IPS DF 6.9 (cell line): ENCODE results near the gene IFNG-AS1.

Experiments used
- DNase-seq: peaks from one replicate; pipeline ENCODE4 v3.0.0-alpha.2; 2013; ENCODE audit warnings: low read depth, low spot score
- H3K27ac ChIP-seq: one replicate; pipeline ENCODE4 v1.5.1; 2013; ENCODE audit warnings: low read length, control low read depth
- H3K27me3 ChIP-seq: 2 replicates; pipeline ENCODE4 v1.6.1; 2013; ENCODE audit warnings: mild to moderate bottlenecking, low read length; ENCODE audit not compliant: control insufficient read depth, insufficient read depth
- H3K36me3 ChIP-seq: 2 replicates; pipeline ENCODE4 v1.6.1; 2013; ENCODE audit warnings: low read length; ENCODE audit not compliant: control insufficient read depth, insufficient read depth
- H3K4me1 ChIP-seq: 2 replicates; pipeline ENCODE4 v1.6.1; 2013; ENCODE audit warnings: low read length; ENCODE audit not compliant: control insufficient read depth, insufficient read depth
- H3K4me3 ChIP-seq: 2 replicates; pipeline ENCODE4 v1.5.1; 2013; ENCODE audit warnings: mild to moderate bottlenecking, low read length
- H3K9me3 ChIP-seq: 2 replicates; pipeline ENCODE4 v1.6.1; 2013; ENCODE audit warnings: low read length, inconsistent platforms; ENCODE audit not compliant: control insufficient read depth, insufficient read depth
- WGBS: extraction: QIAGEN DNeasy Blood & Tissue Kit; methylation state at CpG from one replicate; pipeline ENCODE4 v1.1.7; 2013; ENCODE audit warnings: mixed read lengths, missing lambda C conversion rate; ENCODE audit not compliant: insufficient read length, insufficient coverage; 5-methylcytosine and 5-hydroxymethylcytosine counted together

The IFNG-AS1 gene

DNA sequence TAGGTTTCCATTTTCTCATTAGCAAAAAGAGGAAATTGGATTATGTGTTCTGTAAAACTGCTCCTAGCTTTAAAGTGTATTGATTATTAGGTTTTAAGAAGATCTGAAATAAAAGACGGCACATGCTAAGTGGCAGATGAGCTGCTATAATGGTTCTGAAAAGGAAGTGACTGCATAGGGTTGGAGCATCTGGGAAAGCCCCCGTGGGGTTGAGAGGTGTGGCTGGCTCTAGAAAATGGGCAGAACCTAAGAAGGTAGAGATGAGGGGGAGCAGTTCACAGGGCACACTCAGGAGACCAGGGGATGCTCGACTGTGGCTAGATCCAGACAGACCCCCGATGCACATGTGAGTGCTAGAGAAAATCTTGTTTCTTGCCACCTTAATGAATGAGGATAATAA, 1.9 kb downstream of the IFNG-AS1 start:
- Histone ChIP-seq H3K9me3 (no peaks in the 10 kb centered on the region), H3K27ac (no peak overlapping the region), H3K4me1 (no peaks in the 10 kb centered on the region), H3K27me3 (no peaks in the 10 kb centered on the region), H3K4me3 (no peak overlapping the region), H3K36me3 (no peaks in the 10 kb centered on the region)
- no peak for DNase-seq
- no CpG with 5 or more reads among the region's 4 CpGs for WGBS

DNA sequence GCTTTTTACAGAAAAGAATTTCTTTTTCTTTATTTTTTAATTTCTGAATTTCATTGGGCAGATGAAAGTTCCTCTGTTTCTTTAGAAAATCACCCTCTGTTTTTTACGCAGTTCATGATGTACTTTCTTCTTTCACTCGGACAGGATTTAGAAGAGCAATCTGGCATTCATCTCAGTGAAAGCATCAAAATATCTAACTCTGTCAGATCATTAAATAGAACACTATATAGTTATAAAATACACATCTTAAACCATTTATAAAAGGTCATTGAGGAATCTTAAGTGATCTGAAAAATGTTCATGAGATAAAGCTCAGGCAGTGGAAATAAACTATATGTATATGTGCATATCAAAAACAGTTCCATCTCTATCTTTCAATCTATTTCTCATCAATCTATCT, 3.9 kb downstream of the IFNG-AS1 start:
- Histone ChIP-seq H3K4me3 (no peak overlapping the region), H3K4me1 (no peaks in the 10 kb centered on the region)
- WGBS, result no CpG with 5 or more reads among the region's 2 CpGs

DNA sequence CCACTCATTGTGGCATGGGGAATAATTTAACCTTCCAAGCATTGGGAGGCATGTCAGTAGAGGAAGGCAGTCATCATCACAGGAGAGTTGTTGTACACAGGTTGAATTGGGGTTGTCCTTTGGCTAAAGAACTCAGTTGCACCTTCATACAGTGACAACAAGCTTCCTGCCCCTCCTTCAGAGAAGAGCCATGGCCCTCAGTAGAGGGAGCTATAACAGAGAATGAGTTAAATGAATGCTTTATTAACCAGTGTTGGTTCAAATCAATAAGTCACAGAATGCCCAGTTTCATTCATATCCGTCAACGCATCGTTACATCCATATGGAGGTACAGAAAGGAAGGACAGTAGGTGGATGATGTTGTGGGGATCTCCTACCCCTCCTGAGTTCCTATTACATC, 4.8 kb downstream of the IFNG-AS1 start:
- H3K36me3 ChIP-seq, result no peaks in the 10 kb centered on the region
- no CpG with 5 or more reads among the region's 3 CpGs for WGBS
- H3K27me3 ChIP-seq, result no peaks in the 10 kb centered on the region
- no peak for DNase-seq
- H3K4me3 ChIP-seq, result no peak overlapping the region
- H3K9me3 ChIP-seq, result no peaks in the 10 kb centered on the region
- H3K4me1 ChIP-seq, result no peaks in the 10 kb centered on the region
- H3K27ac ChIP-seq, result no peak overlapping the region

More for the DNA sequence above, 3.9 kb downstream of the IFNG-AS1 start:
- H3K9me3 ChIP-seq, result no peaks in the 10 kb centered on the region
- no peaks in the 10 kb centered on the region for H3K27me3 ChIP-seq
- DNase-seq, result no peak
- no peak overlapping the region for H3K27ac ChIP-seq
- no peaks in the 10 kb centered on the region for H3K36me3 ChIP-seq

DNA sequence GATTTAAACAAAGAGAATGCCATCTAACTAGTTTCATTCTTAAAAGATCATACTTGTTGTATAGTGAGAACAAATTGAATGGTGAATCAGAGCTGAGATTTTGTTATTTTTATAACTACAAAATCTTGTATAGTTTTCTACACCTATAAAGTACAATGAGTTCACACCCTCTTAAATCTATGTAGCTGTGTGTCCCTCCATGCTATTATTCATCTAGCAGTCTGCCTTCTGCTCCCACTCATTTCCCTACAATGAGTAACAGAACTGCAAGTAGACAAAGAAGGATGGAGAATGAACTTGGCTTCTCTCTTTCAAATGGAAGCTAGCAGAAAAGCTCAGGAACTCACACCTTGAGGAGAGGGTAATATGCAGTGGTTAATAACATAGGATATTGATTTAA, 7.1 kb downstream of the IFNG-AS1 start:
- DNase-seq, result no peak
- Histone ChIP-seq H3K27ac (no peak overlapping the region), H3K27me3 (no peaks in the 10 kb centered on the region), H3K36me3 (no peaks in the 10 kb centered on the region), H3K4me1 (no peaks in the 10 kb centered on the region), H3K4me3 (no peak overlapping the region), H3K9me3 (no peaks in the 10 kb centered on the region)

DNA sequence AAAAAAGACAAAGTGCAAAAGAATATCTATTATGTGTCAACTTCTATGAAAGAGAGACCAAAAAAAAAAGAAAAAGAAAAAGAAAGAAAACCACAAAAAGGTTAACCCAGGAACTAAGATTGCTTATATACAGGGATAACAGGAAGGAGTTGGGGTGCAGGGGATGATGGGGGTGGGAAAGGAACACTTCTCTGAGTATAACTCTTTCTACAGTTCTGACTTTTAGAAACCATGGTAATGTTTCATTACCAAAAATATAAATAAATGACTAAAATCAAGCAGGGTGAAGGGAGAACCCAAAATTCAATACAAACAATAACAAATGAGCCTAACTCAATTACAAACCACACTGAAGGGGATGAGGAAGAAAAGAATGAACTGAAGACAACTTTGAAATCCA, 9.1 kb downstream of the IFNG-AS1 start:
- no peaks in the 10 kb centered on the region for H3K27me3 ChIP-seq
- no peaks in the 10 kb centered on the region for H3K4me1 ChIP-seq
- H3K4me3 ChIP-seq, result no peak overlapping the region
- no peak for DNase-seq
- no peaks in the 10 kb centered on the region for H3K9me3 ChIP-seq
- no peaks in the 10 kb centered on the region for H3K36me3 ChIP-seq
- H3K27ac ChIP-seq, result no peak overlapping the region

DNA sequence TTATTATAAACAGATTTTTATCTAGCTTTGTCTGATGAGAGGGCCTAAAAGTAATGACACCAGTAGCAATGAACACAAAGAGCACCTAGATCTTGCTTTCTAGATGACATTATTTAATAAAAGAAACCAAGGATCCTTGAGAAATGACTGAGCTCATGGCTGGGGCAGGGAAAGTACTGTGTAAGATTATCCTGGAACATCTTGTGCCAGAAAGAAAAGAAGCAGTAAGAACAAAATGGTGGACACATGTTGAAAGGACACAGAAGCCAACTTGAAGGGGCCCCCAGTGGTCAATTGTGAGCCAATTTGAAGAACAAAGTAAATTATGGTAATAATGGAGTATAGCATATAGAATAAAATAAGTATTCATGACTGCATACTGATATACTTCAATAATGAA, 10.0 kb downstream of the IFNG-AS1 start:
- Histone ChIP-seq H3K27ac (no peak overlapping the region), H3K4me3 (no peak overlapping the region), H3K36me3 (no peaks in the 10 kb centered on the region), H3K4me1 (no peaks in the 10 kb centered on the region), H3K9me3 (no peaks in the 10 kb centered on the region), H3K27me3 (no peaks in the 10 kb centered on the region)
- DNase-seq, result no peak

DNA sequence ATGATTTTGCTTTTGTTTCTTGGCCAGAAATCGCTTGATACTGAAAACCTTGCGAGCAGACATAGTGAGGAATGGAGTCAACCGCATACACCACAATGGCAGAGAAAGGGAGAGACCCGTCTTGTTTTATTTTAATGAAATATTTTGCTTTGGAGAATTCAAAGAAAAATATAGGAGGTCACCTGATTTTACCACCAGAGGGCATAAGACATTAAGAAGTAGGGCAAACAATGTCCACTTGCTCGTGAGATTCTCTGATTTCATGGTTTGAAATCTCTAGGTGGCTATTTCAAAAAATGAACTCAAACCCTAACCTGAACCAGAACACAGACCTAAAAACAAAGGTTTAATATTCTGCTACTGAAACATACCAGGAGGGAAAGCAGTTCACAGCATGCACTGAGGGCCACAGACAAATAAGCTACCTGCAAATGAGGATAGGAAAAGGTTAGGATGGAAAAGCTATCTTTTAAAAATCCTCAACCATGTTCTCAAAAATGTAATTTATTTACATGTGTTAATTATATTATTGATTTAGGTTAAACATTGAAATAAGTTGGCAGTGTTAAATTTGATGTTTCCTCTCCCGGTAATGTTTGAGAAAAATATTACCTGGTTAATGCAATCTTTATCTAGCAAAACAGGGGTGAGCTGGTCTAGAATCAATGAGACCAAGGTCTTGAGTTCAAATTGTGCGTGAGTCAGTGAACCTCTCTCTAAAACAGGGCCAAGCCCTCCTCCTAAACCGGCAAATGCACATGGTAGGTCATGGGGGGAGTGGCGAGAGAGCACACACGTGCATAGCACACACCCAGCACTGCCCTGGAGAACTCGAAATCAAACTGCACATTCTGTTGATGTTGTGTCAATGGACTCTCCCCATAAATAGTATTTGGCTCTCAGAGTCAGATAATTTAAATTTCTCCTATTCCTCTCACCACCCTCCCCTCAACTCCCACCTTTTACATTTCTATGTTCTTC, 12.5 kb downstream of the IFNG-AS1 start:
- no peak for DNase-seq
- H3K36me3 ChIP-seq, result no peaks in the 10 kb centered on the region
- no CpG with 5 or more reads among the region's 11 CpGs for WGBS

DNA sequence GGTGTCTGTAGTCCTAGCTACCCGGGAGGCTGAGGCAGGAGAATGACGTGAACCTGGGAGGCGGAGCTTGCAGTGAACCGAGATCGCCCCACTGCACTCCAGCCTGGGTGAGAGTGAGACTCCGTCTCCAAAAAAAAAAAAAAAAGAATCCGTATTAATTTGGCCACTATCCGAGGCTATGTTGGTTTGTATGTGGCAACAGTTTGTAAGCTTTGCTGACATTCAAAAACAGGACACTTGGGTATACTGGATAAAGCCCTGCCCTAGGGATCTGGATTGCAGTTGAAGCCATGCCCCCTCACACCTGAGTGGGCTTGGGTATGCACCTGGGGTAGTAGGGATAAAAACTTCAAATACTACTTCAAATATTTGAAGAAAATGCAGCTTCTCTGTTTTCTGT, 14.5 kb downstream of the IFNG-AS1 start:
- H3K9me3 ChIP-seq, result peaks cover 2% of the 10 kb centered on the region; the same call in 1 of the 2 replicates
- no peak overlapping the region for H3K27ac ChIP-seq
- no CpG with 5 or more reads among the region's 8 CpGs for WGBS
- no peak for DNase-seq
- H3K27me3 ChIP-seq, result no peaks in the 10 kb centered on the region
- H3K4me1 ChIP-seq, result no peaks in the 10 kb centered on the region
- H3K36me3 ChIP-seq, result no peaks in the 10 kb centered on the region
- H3K4me3 ChIP-seq, result no peak overlapping the region

More for the DNA sequence above, 12.5 kb downstream of the IFNG-AS1 start:
- Histone ChIP-seq H3K4me3 (no peak overlapping the region), H3K9me3 (peaks cover 2% of the 10 kb centered on the region; the same call in 1 of the 2 replicates), H3K4me1 (no peaks in the 10 kb centered on the region), H3K27ac (no peak overlapping the region), H3K27me3 (no peaks in the 10 kb centered on the region)

DNA sequence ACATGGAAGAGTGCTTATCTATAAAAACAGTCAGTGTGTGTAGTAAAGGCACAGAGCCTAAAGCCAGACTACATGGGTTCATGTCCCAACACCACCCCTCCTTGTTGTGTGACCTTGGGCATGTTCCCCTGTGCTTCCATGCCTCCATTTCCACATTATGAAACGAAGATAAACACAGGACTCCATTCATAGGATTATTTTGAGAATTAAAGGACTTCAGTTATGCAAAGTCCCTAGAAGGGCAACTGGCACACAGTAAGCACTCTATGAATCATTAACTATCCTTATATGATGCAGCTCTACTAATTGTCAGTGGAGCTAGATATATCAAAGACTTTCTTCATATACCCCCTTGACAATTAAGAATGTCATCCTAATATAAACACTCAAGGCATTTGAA, 17.8 kb downstream of the IFNG-AS1 start:
- WGBS, result no CpG with 5 or more reads among the region's 1 CpG
- Histone ChIP-seq H3K4me1 (no peaks in the 10 kb centered on the region), H3K27ac (no peak overlapping the region), H3K27me3 (no peaks in the 10 kb centered on the region), H3K9me3 (peaks cover 2% of the 10 kb centered on the region; the same call in 1 of the 2 replicates), H3K36me3 (no peaks in the 10 kb centered on the region), H3K4me3 (no peak overlapping the region)
- DNase-seq, result no peak

DNA sequence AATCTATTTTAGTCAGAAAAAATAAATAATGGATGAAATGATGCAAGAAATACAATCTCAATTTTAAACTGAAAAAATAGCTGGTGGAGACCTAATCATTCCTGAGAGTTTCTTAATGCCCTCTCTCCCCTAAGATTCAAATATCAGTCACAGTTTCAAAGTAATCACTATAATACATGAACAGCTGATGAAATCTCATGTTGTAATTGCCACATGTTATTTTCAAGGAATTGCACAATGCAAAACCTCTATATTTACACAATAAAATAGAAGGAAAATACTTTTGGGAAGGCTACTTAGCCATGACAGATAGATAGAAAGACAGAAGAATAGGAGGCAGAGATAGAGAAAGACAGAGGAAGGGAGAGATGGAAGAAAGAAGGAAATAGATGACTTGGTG, 18.2 kb downstream of the IFNG-AS1 start:
- no peak overlapping the region for H3K4me3 ChIP-seq
- H3K9me3 ChIP-seq, result peaks cover 2% of the 10 kb centered on the region; the same call in 1 of the 2 replicates
- H3K27ac ChIP-seq, result no peak overlapping the region
- no peaks in the 10 kb centered on the region for H3K36me3 ChIP-seq
- H3K4me1 ChIP-seq, result no peaks in the 10 kb centered on the region
- no peaks in the 10 kb centered on the region for H3K27me3 ChIP-seq
- no peak for DNase-seq
